T follicular helper cell (primary cell): ENCODE data around the gene SFTA2.
"Not testable (repeated sequence)": the region's sequence is repeated elsewhere in the genome, so short reads cannot be mapped to it uniquely, and the experiment has no call there.

Experiments
- DNase-seq: peaks from one replicate; pipeline ENCODE4 v3.0.0-alpha.2; 2020; ENCODE audit warnings: low read depth
- total RNA-seq, 2 experiments: gene quantifications; one replicate each; lab custom pipeline; 2026; lab: John Stamatoyannopoulos, UW

SFTA2 gene
- 0.09 to 0.12 reads per million in 2 experiments for total RNA-seq

- DNase-seq: no peak
Observed at GRCh38 chr6:30931969-30932645, at the start of gene SFTA2. Gene SFTA2 (minus strand): TSS chr6:30932170. CDS start chr6:30932096, 74 bp downstream.

DNA sequence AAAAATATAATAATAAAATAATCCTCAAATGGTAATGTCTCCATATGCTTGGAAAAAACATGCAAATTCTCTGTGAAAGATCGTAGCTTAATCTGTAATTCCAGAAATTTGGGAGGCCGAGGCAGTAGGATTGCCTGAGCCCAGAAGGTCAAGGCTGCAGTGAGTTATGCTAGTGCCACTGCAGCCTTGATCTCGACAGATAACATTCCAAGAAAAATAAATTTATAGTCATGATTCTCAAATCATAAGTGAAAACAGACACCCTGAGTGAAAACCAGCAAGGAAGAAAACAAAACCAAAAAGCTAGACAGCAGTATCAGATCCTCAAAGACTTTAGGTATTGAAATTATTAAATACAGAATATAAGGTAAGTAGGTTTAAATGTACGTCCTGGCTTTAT is 47.7 kb upstream of the SFTA2 start:
- no peak for DNase-seq

DNA sequence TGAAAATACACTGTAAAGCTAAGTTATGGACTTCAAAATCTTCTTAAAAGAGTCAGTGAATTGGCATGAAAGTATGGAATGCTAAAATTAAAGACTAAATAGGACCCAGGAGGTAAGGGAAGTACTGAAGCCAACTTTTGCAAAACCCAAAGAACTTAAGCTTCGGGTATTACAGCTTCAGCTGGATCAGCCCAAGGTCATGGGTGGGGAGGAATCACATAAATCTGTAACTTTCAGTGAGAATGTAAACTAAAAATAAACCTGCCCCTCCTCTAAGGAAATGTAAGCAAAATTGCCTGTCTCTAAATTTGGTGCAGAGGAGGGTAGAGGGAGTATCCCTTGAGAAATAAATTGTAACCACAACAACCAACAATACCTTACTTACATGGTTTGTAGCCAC is 47.2 kb upstream of the SFTA2 start:
- DNase-seq: no peak

- DNase-seq: no peak
Observed at GRCh38 chr6:30974490-30975252, 42.7 kb upstream of the SFTA2 start.

DNA sequence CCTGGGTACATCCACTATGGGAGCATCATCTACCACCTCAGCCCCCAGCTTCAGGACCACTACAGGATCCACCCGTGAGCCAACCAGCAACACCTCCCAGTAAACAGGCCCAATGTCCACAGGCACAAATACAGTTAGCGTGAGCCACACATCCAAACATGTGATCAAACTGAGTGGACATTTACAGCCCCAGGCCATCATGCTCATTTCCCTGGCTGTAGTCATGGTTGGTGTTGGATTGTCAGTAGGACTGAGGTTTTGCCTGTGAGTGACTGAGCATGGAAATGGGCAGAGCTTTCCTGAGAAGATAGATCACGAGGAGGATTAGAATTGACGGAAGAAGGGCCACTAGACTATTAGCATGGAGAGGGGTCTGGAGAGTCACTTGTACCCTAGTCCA is 40.8 kb upstream of the SFTA2 start:
- DNase-seq: no peak

GRCh38 chr6:30970946-30971345 is 39.0 kb upstream of the SFTA2 start:
- no peak for DNase-seq

DNA sequence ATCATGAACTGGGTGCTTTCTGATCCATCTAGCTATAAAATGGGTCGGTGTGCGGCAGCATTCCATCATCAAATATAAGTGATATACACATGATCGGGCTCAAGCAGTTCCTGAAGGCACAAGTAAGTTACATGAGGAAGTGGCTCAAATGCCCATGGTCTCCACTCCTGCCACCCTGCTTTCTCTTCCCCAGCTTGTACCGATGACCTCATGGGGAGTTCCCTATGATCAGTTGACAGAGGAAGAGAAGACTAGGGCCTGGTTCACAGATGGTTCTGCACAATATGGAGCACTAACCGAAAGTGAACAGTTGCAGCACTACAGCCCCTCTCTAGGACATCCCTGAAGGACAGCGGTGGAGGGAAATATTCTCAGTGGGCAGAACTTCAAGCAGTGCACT is 37.2 kb upstream of the SFTA2 start:
- DNase-seq: not testable (repeated sequence)

- DNase-seq: no peak
Observed at GRCh38 chr6:30966154-30966553, 34.2 kb upstream of the SFTA2 start.

DNA sequence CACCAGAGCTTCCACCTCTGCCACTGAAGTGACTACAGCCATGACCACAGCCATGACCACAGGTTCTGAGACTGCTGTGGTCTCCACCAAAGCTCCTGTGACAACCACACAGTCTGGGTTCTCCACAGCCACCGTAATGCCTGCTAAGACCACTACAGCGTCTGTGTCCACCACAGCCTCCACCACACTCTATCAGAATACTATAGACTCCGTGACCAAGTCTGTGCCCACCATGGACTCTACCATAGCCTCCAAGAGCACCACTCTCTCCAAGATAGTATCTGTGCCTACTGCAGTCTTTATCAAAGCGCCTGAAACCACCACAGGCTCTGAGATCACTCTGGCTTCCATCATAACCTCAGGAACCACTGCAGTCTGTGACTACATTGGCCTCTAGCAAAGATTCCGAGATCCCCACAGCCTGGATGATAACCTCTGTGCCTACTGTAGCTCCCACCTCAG is 33.2 kb upstream of the SFTA2 start:
- no peak for DNase-seq

- no peak for DNase-seq
Observed at GRCh38 chr6:30964075-30964474, 32.1 kb upstream of the SFTA2 start.

GRCh38 chr6:30963641-30964040 is 31.7 kb upstream of the SFTA2 start:
- no peak for DNase-seq

GRCh38 chr6:30962716-30963115 is 30.7 kb upstream of the SFTA2 start:
- no peak for DNase-seq

DNA sequence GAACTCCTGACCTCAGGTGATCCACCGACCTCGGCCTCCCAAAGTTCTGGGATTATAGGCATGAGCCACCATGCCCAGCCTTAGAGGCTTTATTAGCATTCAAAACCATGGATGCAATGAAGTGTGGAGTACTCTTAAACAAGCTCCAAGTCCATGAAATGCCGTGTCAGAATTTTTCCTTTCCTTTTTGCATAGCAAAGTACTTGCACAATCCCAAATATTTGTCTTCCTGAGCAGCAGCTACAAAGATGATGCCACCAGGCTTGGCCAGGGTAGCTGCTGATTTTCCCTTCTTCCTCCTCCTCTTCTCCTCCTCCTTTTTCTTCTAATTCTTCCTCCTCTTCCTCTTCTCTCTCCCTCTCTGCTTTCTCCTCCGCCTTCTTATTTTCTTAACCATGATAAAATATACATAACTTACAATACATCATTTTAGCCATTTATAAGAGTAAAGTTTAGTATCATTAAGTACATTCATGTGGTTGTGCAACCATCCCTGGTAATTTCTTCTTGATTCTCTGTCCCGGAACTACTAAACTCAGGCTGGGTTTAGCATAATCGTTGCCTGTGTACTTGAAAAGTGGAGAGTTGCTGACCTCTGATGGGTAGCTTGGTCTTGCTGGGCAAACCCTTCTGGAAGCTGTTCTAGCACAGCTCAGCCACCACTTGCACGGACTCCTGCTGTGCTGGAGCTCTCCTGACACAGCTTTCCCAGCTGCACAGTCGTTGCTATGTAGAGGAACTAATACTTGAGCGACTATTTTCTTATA is 29.1 kb upstream of the SFTA2 start:
- DNase-seq: no peak

GRCh38 chr6:30957716-30958115 is 25.7 kb upstream of the SFTA2 start:
- DNase-seq: no peak

GRCh38 chr6:30955367-30956042 is 23.5 kb upstream of the SFTA2 start:
- peak; percentile 37 for DNase-seq

DNA sequence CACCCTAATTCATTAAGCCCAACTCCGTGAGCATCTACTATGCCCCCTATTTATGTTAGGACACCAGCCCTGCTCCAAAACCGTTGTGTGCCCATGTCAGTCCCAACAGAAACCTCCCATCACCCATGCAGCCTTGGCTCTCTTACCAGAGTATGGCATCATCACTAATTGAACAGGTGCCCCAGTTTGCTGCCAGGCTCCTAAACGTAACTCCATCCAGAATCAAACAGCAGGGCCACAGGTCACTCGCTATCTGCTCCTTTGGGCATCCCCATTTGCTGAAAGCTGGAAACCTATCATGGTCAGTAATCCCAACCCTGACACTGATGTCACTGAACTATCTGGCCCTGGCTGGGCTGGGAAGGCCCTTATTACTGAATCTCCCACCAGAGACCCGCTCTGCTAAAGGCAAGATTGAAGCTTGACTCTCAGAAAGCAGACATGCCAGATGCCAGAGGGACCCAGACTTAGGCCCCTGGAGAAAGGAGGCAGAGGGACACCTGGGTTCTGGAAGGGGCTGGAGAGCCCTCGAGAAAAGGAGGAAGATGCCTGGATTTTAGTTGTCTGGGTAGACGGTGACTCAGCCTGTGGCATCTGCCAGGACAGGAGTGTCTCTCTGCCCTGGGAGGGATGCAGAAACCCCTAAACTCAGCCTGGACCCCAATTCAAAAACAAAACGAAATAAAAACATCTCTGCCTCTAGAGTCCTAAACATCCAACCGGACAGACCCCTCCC is 22.8 kb upstream of the SFTA2 start:
- DNase-seq: no peak

GRCh38 chr6:30951907-30952469 is 20.0 kb upstream of the SFTA2 start:
- no peak for DNase-seq

DNA sequence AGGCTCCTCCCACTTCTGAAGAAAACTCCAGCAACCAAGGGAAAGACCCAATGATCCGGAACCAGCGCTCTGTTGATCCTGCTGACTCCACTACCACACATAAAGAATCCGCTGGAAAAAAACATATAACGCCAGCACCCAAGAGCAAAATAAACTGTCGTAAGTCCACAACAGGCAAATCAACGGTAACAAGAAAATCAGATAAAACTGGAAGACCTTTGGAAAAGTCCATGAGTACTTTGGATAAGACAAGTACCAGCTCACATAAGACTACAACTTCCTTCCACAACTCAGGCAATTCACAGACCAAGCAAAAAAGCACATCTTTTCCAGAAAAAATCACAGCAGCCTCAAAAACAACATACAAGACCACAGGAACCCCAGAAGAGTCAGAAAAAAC is 16.8 kb upstream of the SFTA2 start:
- no peak for DNase-seq

- DNase-seq: no peak
Observed at GRCh38 chr6:30947231-30947630, 15.3 kb upstream of the SFTA2 start.

DNA sequence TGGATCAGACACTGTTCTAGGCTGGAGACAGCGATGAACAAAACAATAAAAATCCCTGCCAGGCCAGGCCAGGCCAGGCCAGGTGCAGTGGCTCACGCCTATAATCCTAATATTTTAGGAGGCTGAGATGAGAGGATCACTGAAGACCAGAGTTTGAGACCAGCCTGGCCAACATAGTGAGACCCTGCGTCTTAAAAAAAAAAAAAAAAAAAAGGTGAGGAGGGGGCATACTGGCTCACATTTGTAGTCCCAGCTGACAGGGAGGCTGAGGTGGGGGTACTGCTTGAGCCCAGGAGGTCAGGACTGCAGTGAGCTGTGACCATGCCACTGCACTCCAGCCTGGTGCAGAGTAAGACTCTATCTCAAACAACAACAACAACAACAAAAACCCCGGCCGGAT is 13.3 kb upstream of the SFTA2 start:
- no peak for DNase-seq

DNA sequence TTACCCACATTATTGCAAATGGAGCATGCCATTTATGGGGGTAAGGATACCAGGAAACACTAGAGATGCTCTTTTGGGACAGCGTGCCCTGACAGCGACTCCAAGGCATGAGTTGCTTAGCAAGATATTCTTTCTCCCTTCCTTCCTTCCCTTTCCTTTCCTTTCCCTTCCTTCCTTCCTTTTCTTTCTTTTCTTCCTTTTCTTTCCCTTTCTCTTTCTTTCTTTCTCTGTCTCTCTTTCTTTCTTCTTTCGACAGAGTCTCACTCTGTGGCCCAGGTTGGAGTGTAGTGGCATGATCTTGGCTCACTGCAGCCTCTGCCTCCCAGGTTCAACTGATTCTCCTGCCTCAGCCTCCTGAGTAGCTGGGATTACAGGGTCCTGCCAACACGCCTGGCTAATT is 12.1 kb upstream of the SFTA2 start:
- DNase-seq: no peak
